Subcutaneous abdominal adipose tissue (tissue), 5 donors: Measurements from ENCODE around the gene PRIM1.
"Not testable (repeated sequence)": the region's sequence is repeated elsewhere in the genome, so short reads cannot be mapped to it uniquely, and the experiment has no call there.

ENCODE experiments used
- H3K27ac ChIP-seq: one replicate; pipeline ENCODE4 v1.7.0; 2013; ENCODE audit warnings: low read depth, mild to moderate bottlenecking, inconsistent platforms, low read length, moderate library complexity
- H3K27me3 ChIP-seq, 5 donors: one replicate each; pipeline ENCODE4 v1.7.0; 2013; ENCODE audit warnings: low read length in 5 of 5, inconsistent platforms in 1 of 5; ENCODE audit not compliant: control insufficient read depth in 5 of 5, insufficient read depth in 4 of 5
- H3K36me3 ChIP-seq, 5 donors: one replicate each; pipeline ENCODE4 v1.7.0; 2013; ENCODE audit warnings: low read length in 5 of 5; ENCODE audit not compliant: control insufficient read depth in 5 of 5, insufficient read depth in 5 of 5
- H3K4me1 ChIP-seq, 5 donors: one replicate each; pipeline ENCODE4 v1.7.0; 2013; ENCODE audit warnings: low read length in 5 of 5, mild to moderate bottlenecking in 3 of 5, moderate library complexity in 1 of 5; ENCODE audit not compliant: control insufficient read depth in 5 of 5, insufficient read depth in 5 of 5
- H3K4me3 ChIP-seq, 5 donors: one replicate each; pipeline ENCODE4 v1.7.0; 2013; ENCODE audit warnings: low read length in 5 of 5, low read depth in 1 of 5
- H3K9ac ChIP-seq, 5 donors: one replicate each; pipeline ENCODE4 v1.7.0; 2013; ENCODE audit warnings: low read length in 5 of 5, mild to moderate bottlenecking in 4 of 5, moderate library complexity in 3 of 5
- H3K9me3 ChIP-seq, 5 donors: one replicate each; pipeline ENCODE4 v1.7.0; 2013; ENCODE audit warnings: low read length in 5 of 5; ENCODE audit not compliant: control insufficient read depth in 5 of 5
- donor health status: healthy.
- donor health status: healthy.
- donor health status: healthy.
- donor health status: healthy.
- donor health status: healthy.

Gene PRIM1

GRCh38 chr12:56751712-56752598 is at the start of gene PRIM1:
Gene PRIM1 (minus strand): TSS chr12:56752323. CDS start chr12:56752298, 25 bp downstream.
- Histone ChIP-seq H3K9ac (peak within 1 kb of the TSS; percentile 66 to 89 (median 84)), H3K27ac (no peak within 1 kb of the TSS)

GRCh38 chr12:56800221-56800620 is 48.1 kb upstream of the PRIM1 start:
- peaks cover 0 to 8% (median 7%) of the 10 kb centered on the region in 5 donors for H3K4me1 ChIP-seq
- H3K27ac ChIP-seq: no peak overlapping the region
- H3K9me3 ChIP-seq: no peaks in the 10 kb centered on the region
- H3K36me3 ChIP-seq: no peaks in the 10 kb centered on the region
- no peaks in the 10 kb centered on the region for H3K27me3 ChIP-seq
- H3K4me3 ChIP-seq: no peak overlapping the region
- H3K9ac ChIP-seq: no peak overlapping the region

More at GRCh38 chr12:56751712-56752598, at the start of gene PRIM1:
- Histone ChIP-seq H3K4me1 (peaks cover 0 to 21% (median 11%) of the 10 kb centered on the region in 5 donors), H3K27me3 (no peaks in the 10 kb centered on the region), H3K9me3 (no peaks in the 10 kb centered on the region), H3K36me3 (peaks cover 0 to 3% (median 0%) of the 10 kb centered on the region in 5 donors), H3K4me3 (peak within 1 kb of the TSS; percentile 92 to 99 (median 96))

GRCh38 chr12:56799345-56799744 is 47.2 kb upstream of the PRIM1 start:
- not testable (repeated sequence) for H3K36me3 ChIP-seq, H3K4me3 ChIP-seq, H3K9ac ChIP-seq, H3K27me3 ChIP-seq, H3K9me3 ChIP-seq, H3K4me1 ChIP-seq, H3K27ac ChIP-seq

- not testable (repeated sequence) for H3K9ac ChIP-seq, H3K9me3 ChIP-seq, H3K27me3 ChIP-seq, H3K27ac ChIP-seq, H3K4me3 ChIP-seq, H3K4me1 ChIP-seq, H3K36me3 ChIP-seq
Measured at GRCh38 chr12:56795791-56796190, 43.7 kb upstream of the PRIM1 start.

- H3K9me3 ChIP-seq, H3K9ac ChIP-seq, H3K4me3 ChIP-seq, H3K4me1 ChIP-seq, H3K36me3 ChIP-seq, H3K27ac ChIP-seq, H3K27me3 ChIP-seq: not testable (repeated sequence)
Measured at GRCh38 chr12:56795046-56795562, 43.0 kb upstream of the PRIM1 start.

- H3K9me3 ChIP-seq, H3K27ac ChIP-seq, H3K27me3 ChIP-seq, H3K9ac ChIP-seq, H3K4me1 ChIP-seq, H3K36me3 ChIP-seq, H3K4me3 ChIP-seq: not testable (repeated sequence)
Measured at GRCh38 chr12:56793124-56793523, 41.0 kb upstream of the PRIM1 start.

- Histone ChIP-seq H3K4me1 (no peaks in the 10 kb centered on the region), H3K36me3 (no peaks in the 10 kb centered on the region), H3K9ac (no peak overlapping the region)
Measured at GRCh38 chr12:56792678-56793077, 40.6 kb upstream of the PRIM1 start.

GRCh38 chr12:56789429-56789828 is 37.3 kb upstream of the PRIM1 start:
- H3K36me3 ChIP-seq, H3K9ac ChIP-seq, H3K9me3 ChIP-seq, H3K27me3 ChIP-seq, H3K4me1 ChIP-seq, H3K4me3 ChIP-seq, H3K27ac ChIP-seq: not testable (repeated sequence)

More at GRCh38 chr12:56792678-56793077, 40.6 kb upstream of the PRIM1 start:
- no peaks in the 10 kb centered on the region for H3K27me3 ChIP-seq
- no peak overlapping the region for H3K27ac ChIP-seq
- H3K9me3 ChIP-seq: no peaks in the 10 kb centered on the region
- H3K4me3 ChIP-seq: no peak overlapping the region

- H3K27me3 ChIP-seq: no peaks in the 10 kb centered on the region
- no peak overlapping the region for H3K27ac ChIP-seq
- no peak overlapping the region for H3K4me3 ChIP-seq
- no peaks in the 10 kb centered on the region for H3K9me3 ChIP-seq
- no peaks in the 10 kb centered on the region for H3K36me3 ChIP-seq
- H3K9ac ChIP-seq: no peak overlapping the region
- H3K4me1 ChIP-seq: no peaks in the 10 kb centered on the region
Measured at GRCh38 chr12:56787498-56787897, 35.4 kb upstream of the PRIM1 start.

- H3K27me3 ChIP-seq: no peaks in the 10 kb centered on the region
- H3K9ac ChIP-seq: no peak overlapping the region
- no peaks in the 10 kb centered on the region for H3K9me3 ChIP-seq
- H3K4me1 ChIP-seq: no peaks in the 10 kb centered on the region
- H3K4me3 ChIP-seq: no peak overlapping the region
- no peak overlapping the region for H3K27ac ChIP-seq
- H3K36me3 ChIP-seq: no peaks in the 10 kb centered on the region
Measured at GRCh38 chr12:56785874-56786273, 33.8 kb upstream of the PRIM1 start.
